CD4-positive, CD25-positive, alpha-beta regulatory T cell (primary cell): Measurements from ENCODE around the gene ALMS1. TPM values are rescaled to one million over a fixed set of nuclear protein-coding genes. Genes with fewer than 3 reads are reported as not detected.
"Not testable (repeated sequence)": the region's sequence is repeated elsewhere in the genome, so short reads cannot be mapped to it uniquely, and the experiment has no call there.

Experiments used
- ATAC-seq, 2 donors: fragments of 150-1000 bp; cut with Tn5 transposase; one replicate each; pipeline ENCODE4 v1.10.0; 2021; ENCODE audit warnings: low read depth in 2 of 2, moderate number of reproducible peaks in 2 of 2, moderate library complexity in 1 of 2
- DNase-seq, 3 donors: peaks; one replicate each; pipeline versions ENCODE4 v3.0.0 to v3.0.0-alpha.2; 2012 to 2022; ENCODE audit warnings: mixed read lengths in 1 of 3
- H3K27ac ChIP-seq: one replicate; pipeline ENCODE4 v1.7.0; 2013; ENCODE audit warnings: mild to moderate bottlenecking, low read length; ENCODE audit not compliant: insufficient read depth, poor library complexity, severe bottlenecking
- H3K27me3 ChIP-seq: one replicate; pipeline ENCODE4 v1.7.0; 2013; ENCODE audit warnings: low read length; ENCODE audit not compliant: control insufficient read depth, insufficient read depth
- H3K36me3 ChIP-seq: one replicate; pipeline ENCODE4 v1.7.0; 2013; ENCODE audit warnings: mild to moderate bottlenecking, low read length, moderate library complexity; ENCODE audit not compliant: control insufficient read depth, insufficient read depth
- H3K4me1 ChIP-seq: 2 replicates; pipeline ENCODE4 v1.7.0; 2013; ENCODE audit warnings: mild to moderate bottlenecking, low read length; ENCODE audit not compliant: insufficient read depth, control insufficient read depth, poor library complexity, severe bottlenecking
- H3K4me3 ChIP-seq: one replicate; pipeline ENCODE4 v1.7.0; 2013; ENCODE audit warnings: low read depth, mild to moderate bottlenecking, low read length, moderate library complexity
- H3K9me3 ChIP-seq, 2 experiments: 1 replicate in 1 of 2; 2 replicates in 1 of 2; pipeline ENCODE4 v1.7.0; 2013; ENCODE audit warnings: low read length in 2 of 2, mild to moderate bottlenecking in 1 of 2, moderate library complexity in 1 of 2; ENCODE audit not compliant: control insufficient read depth in 2 of 2
- H3K27ac Mint-ChIP-seq, 3 donors: one replicate each; pipeline ENCODE4 v1.8.0; 2020 to 2022; ENCODE audit warnings: mild to moderate bottlenecking in 3 of 3, mixed read lengths in 3 of 3, moderate library complexity in 2 of 3
- H3K27me3 Mint-ChIP-seq: one replicate; pipeline ENCODE4 v1.8.0; 2022; ENCODE audit warnings: mild to moderate bottlenecking, mixed read lengths
- H3K36me3 Mint-ChIP-seq: one replicate; pipeline ENCODE4 v1.8.0; 2020; ENCODE audit warnings: mixed read lengths
- H3K4me1 Mint-ChIP-seq, 4 donors: one replicate each; pipeline ENCODE4 v1.8.0; 2020 to 2022; ENCODE audit warnings: mixed read lengths in 4 of 4, mild to moderate bottlenecking in 1 of 4
- H3K4me3 Mint-ChIP-seq, 4 donors: one replicate each; pipeline ENCODE4 v1.8.0; 2020 to 2022; ENCODE audit warnings: mild to moderate bottlenecking in 4 of 4, mixed read lengths in 4 of 4, moderate library complexity in 3 of 4
- H3K9me3 Mint-ChIP-seq, 7 donors: one replicate each; pipeline ENCODE4 v1.8.0; 2020 to 2022; ENCODE audit warnings: mixed read lengths in 7 of 7, mild to moderate bottlenecking in 3 of 7, moderate library complexity in 2 of 7
- polyA plus RNA-seq, 4 donors: library from polyadenylated mRNA; unstranded; fragments of 300-500 nt; fragmentation: Illumina TruSeq; gene quantifications; one replicate each; pipeline ENCODE4 v1.2.3, GENCODE V29; 2021
- total RNA-seq: library from RNA; stranded (reverse); gene quantifications from one replicate; pipeline ENCODE4 v1.2.3, GENCODE V29; 2022

The ALMS1 gene
- total and polyA plus RNA-seq, 5 donors from 2014 or later, result 1.6 to 29.3 (median 2.7) TPM

DNA sequence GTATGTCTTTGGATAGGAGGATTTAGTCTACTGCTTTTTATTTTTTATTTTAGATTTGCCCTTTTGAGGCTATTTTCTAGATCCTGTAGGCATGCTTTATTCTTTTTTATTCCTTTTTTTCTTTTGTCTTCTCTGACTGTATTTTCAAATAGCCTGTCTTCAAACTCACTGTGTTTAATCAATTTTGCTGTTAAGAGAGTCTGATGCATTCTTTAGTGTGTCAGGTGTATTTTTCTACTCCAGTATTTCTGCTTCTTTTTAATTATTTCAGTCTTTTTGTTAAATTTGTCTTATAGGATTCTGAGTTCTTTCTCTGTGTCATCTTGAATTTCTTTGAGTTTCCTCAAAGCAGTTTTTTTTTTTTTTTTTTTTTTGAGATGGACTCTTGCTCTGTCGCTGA, 143.1 kb downstream of the ALMS1 start:
- peaks cover 1 to 44% (median 20%) of the 10 kb centered on the region in 7 donors for H3K9me3 Mint-ChIP-seq
- no peak for DNase-seq

DNA sequence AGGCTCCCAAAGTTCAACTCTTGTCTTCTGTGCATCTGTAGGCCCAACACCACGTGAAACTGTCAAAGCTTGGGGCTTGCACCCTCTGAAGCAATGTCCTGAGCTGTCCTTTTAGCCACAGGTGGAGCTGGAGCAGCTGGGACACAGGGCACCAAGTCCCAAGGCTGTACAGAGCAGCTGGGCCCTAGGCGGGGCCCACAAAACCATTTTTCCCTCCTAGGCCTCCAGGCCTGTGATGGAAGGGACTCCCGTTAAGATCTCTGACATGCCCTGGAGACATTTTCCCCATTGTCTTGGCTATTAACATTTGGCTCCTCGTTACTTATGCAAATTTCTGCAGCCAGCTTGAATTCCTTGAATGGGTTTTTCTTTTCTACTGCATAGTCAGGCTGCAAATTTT, 145.1 kb downstream of the ALMS1 start:
- not testable (repeated sequence) for H3K4me1 Mint-ChIP-seq, H3K27ac Mint-ChIP-seq, H3K27me3 Mint-ChIP-seq, H3K4me1 ChIP-seq, ATAC-seq, H3K27ac ChIP-seq, H3K4me3 Mint-ChIP-seq, H3K4me3 ChIP-seq, DNase-seq, H3K27me3 ChIP-seq
- peaks cover 1 to 32% (median 17%) of the 10 kb centered on the region in 7 donors for H3K9me3 Mint-ChIP-seq
- H3K9me3 ChIP-seq, result peaks cover 13 to 15% of the 10 kb centered on the region in 2 experiments
- peaks cover 23% of the 10 kb centered on the region for H3K36me3 ChIP-seq
- peaks cover 85% of the 10 kb centered on the region for H3K36me3 Mint-ChIP-seq

More for the DNA sequence above, 143.1 kb downstream of the ALMS1 start:
- H3K4me1 ChIP-seq, result no peaks in the 10 kb centered on the region
- H3K36me3 Mint-ChIP-seq, result peaks cover 85% of the 10 kb centered on the region
- H3K27ac ChIP-seq, result no peak overlapping the region
- no peak overlapping the region for H3K4me3 Mint-ChIP-seq
- peaks cover 13 to 15% of the 10 kb centered on the region in 2 experiments for H3K9me3 ChIP-seq
- H3K36me3 ChIP-seq, result peaks cover 25% of the 10 kb centered on the region
- H3K27ac Mint-ChIP-seq, result no peak overlapping the region
- no peak for ATAC-seq
- H3K27me3 Mint-ChIP-seq, result no peaks in the 10 kb centered on the region
- no peak overlapping the region for H3K4me3 ChIP-seq
- no peaks in the 10 kb centered on the region for H3K27me3 ChIP-seq
- peaks cover 0 to 7% (median 3%) of the 10 kb centered on the region in 4 donors for H3K4me1 Mint-ChIP-seq

DNA sequence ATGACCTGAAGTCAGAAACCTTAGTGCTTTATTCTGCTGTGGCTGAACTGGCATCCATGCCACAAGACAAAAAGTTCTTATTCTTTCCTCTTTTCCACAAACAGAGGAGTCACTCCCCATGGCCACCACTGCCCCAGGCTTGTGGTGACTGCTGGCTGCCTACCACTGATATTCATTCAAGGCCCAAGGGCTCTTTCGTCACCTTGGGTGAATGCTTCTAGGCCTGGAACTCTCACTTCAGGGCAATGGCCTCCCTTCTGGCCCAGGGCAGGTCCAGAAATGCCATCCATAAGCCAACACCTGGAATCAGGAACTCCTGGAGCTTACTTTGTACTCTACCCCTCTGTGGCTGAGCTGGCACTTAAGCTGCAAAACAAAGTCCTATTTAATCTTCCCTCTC, 146.7 kb downstream of the ALMS1 start:
- ATAC-seq (no peak), DNase-seq (no peak)
- Mint-ChIP-seq H3K9me3 (peaks cover 1 to 24% (median 17%) of the 10 kb centered on the region in 7 donors), H3K4me3 (no peak overlapping the region), H3K4me1 (peaks cover 0 to 7% (median 3%) of the 10 kb centered on the region in 4 donors), H3K27me3 (no peaks in the 10 kb centered on the region), H3K36me3 (peaks cover 85% of the 10 kb centered on the region), H3K27ac (no peak overlapping the region)
- no peaks in the 10 kb centered on the region for H3K4me1 ChIP-seq
- H3K4me3 ChIP-seq, result no peak overlapping the region
- peaks cover 7 to 15% of the 10 kb centered on the region in 2 experiments for H3K9me3 ChIP-seq
- H3K27ac ChIP-seq, result no peak overlapping the region
- peaks cover 36% of the 10 kb centered on the region for H3K36me3 ChIP-seq
- no peaks in the 10 kb centered on the region for H3K27me3 ChIP-seq

DNA sequence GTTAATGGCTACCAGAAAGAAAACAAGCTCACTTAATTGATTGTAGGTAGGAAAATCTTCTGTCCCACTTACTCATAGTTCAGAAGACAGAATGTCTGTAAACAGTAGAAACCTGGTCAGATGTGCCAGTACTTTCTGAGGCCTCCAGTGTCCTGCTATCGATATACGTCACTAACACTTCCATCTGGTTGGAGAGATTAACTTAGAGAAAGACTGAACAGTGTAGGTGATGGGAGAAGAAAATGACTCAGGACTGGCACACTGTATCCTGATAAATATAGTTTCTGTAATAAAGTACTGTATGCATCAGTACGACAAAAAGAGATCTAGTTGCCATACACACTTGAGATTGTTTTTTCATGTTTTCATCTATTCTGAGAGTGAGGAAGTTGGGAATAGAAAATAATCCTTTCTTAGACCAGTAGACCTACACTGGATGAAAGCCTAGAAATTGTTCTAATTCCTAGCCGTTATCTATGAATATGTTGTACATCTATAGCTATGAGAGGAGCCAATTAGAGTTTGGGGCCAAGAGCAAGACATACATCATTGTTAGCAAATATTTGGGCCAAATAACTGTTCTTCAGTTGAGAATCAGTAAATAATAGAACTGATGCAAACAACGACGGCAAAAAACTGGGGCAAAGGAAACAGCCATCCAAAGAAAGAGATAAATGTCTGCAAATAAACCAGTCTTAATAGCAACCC, 150.7 kb downstream of the ALMS1 start:
- H3K27me3 Mint-ChIP-seq, result no peaks in the 10 kb centered on the region

DNA sequence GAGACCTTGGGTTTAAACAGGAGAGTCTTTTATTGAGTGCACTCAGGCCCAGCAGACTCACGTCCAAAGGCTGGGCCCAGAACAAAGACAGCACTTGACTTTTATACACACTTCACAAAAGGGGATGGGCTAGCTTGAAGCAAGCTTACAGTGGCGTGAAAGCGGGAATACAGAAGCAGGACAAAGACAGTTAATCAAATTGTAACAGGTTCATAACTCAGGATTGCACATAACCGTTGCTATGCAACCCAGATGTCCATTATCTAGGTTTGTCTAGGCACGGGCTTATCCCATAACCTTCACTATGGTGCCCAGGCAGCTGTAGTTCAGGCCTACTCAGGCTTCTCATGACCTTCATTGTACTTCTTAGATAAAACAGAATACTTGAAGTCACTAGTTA, 175.2 kb downstream of the ALMS1 start:
- not testable (repeated sequence) for H3K27me3 Mint-ChIP-seq, ATAC-seq, H3K4me1 ChIP-seq, H3K9me3 Mint-ChIP-seq, H3K27ac ChIP-seq, DNase-seq, H3K9me3 ChIP-seq, H3K27me3 ChIP-seq, H3K4me3 Mint-ChIP-seq, H3K4me3 ChIP-seq, H3K4me1 Mint-ChIP-seq, H3K27ac Mint-ChIP-seq
- peaks cover 38% of the 10 kb centered on the region for H3K36me3 Mint-ChIP-seq
- peaks cover 14% of the 10 kb centered on the region for H3K36me3 ChIP-seq

More for the DNA sequence above, 150.7 kb downstream of the ALMS1 start:
- Mint-ChIP-seq H3K9me3 (peaks cover 3 to 32% (median 12%) of the 10 kb centered on the region in 7 donors), H3K36me3 (peaks cover 62% of the 10 kb centered on the region), H3K27ac (no peak overlapping the region), H3K4me3 (no peak overlapping the region), H3K4me1 (peaks cover 0 to 4% (median 2%) of the 10 kb centered on the region in 4 donors)
- no peaks in the 10 kb centered on the region for H3K4me1 ChIP-seq
- DNase-seq, result no peak
- no peaks in the 10 kb centered on the region for H3K9me3 ChIP-seq
- H3K36me3 ChIP-seq, result peaks cover 35% of the 10 kb centered on the region
- ATAC-seq, result no peak
- no peaks in the 10 kb centered on the region for H3K27me3 ChIP-seq
- no peak overlapping the region for H3K27ac ChIP-seq
- H3K4me3 ChIP-seq, result no peak overlapping the region

DNA sequence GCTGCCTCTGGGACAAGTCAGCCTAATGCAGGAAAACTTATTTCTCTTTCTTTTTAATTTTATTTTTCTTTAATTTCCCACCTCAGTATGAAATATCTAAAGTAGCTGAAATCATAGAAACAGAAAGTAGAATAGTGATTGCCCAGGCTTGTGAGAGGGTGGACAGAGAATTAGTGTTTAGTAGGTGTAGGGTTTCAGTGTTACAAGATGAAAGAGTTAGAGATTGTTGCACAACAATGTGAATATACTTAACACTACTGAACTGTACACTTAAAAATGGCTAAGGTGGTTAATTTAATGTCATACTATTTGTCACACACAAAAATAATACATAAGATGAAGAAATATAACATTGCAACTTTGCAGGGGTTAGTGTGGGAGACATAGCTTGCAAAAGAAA, 175.8 kb downstream of the ALMS1 start:
- Mint-ChIP-seq H3K36me3 (peaks cover 42% of the 10 kb centered on the region), H3K4me1 (no peaks in the 10 kb centered on the region), H3K27ac (no peak overlapping the region), H3K9me3 (peaks cover 0 to 1% (median 0%) of the 10 kb centered on the region in 7 donors), H3K27me3 (no peaks in the 10 kb centered on the region), H3K4me3 (no peak overlapping the region)
- Histone ChIP-seq H3K4me3 (no peak overlapping the region), H3K4me1 (no peaks in the 10 kb centered on the region), H3K9me3 (no peaks in the 10 kb centered on the region), H3K36me3 (peaks cover 14% of the 10 kb centered on the region), H3K27me3 (no peaks in the 10 kb centered on the region), H3K27ac (no peak overlapping the region)
- ATAC-seq (no peak), DNase-seq (no peak)

DNA sequence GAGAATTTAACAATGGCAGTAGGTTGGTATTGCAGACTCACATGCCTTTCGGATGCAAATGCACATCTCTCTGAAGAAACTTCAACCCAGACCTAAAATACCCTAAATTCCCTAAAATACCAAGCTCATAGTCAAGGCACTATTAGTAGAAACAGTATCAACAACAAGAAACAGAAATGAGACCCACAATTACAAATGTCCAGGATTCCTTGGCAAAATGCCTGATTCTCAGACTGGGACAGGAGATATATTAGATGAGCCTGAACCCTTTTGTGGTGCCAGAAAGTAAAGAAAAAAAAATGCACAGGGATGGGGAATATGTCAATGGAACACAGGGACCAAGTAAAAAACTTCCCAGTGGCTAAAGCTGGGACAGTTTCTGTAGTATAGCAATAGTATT, 179.3 kb downstream of the ALMS1 start:
- Histone ChIP-seq H3K4me1 (no peaks in the 10 kb centered on the region), H3K4me3 (no peak overlapping the region), H3K9me3 (no peaks in the 10 kb centered on the region), H3K27ac (no peak overlapping the region), H3K27me3 (no peaks in the 10 kb centered on the region), H3K36me3 (peaks cover 7% of the 10 kb centered on the region)
- peaks cover 31% of the 10 kb centered on the region for H3K36me3 Mint-ChIP-seq
- no peak for DNase-seq
- H3K4me1 Mint-ChIP-seq, result no peaks in the 10 kb centered on the region
- H3K9me3 Mint-ChIP-seq, result peaks cover 0 to 1% (median 0%) of the 10 kb centered on the region in 7 donors
- H3K4me3 Mint-ChIP-seq, result peak overlapping the region in 1 of 4 donors; percentile 10
- no peaks in the 10 kb centered on the region for H3K27me3 Mint-ChIP-seq
- H3K27ac Mint-ChIP-seq, result no peak overlapping the region
- ATAC-seq, result no peak

DNA sequence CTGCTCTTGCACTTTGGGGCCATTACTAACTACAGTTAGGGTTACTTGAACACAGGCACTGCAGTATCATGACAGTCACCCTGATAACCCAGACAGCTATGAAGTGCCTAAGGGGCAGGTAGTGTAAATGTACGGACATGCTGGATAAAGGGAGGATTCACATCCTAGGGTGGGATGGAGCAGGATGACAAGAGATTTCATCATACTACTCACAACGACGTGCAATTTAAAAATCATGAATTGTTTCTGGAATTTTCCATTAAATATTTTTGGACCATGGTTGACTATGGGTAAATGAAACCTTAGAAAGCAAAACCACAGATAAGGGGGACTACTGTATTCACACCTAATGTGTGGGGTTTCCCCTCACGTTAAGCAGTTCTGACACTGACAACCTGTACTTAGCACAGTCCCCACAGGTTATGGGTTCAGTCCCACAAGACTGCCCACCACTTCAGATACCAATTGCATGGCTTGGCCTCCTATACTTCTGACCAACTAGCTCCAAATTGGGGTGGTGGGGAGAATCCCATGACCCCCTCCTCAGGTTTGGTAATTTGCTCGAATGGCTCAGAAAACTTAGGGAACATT, 180.7 kb downstream of the ALMS1 start:
- H3K4me1 Mint-ChIP-seq, result no peaks in the 10 kb centered on the region
- H3K4me3 Mint-ChIP-seq, result no peak overlapping the region

More for the DNA sequence above, 180.7 kb downstream of the ALMS1 start:
- Histone ChIP-seq H3K4me3 (no peak overlapping the region), H3K36me3 (no peaks in the 10 kb centered on the region), H3K4me1 (no peaks in the 10 kb centered on the region), H3K9me3 (no peaks in the 10 kb centered on the region), H3K27me3 (no peaks in the 10 kb centered on the region), H3K27ac (no peak overlapping the region)
- no peak for ATAC-seq
- no peak for DNase-seq
- peaks cover 0 to 1% (median 0%) of the 10 kb centered on the region in 7 donors for H3K9me3 Mint-ChIP-seq
- peaks cover 34% of the 10 kb centered on the region for H3K36me3 Mint-ChIP-seq
- no peak overlapping the region for H3K27ac Mint-ChIP-seq
- H3K27me3 Mint-ChIP-seq, result no peaks in the 10 kb centered on the region
